Dedifferentiated amniotic fluid mesenchymal stem cell (primary cell): ENCODE measurements around the gene LIPC.

Source experiments
- DNase-seq: peaks from one replicate; pipeline ENCODE4 v3.0.0-alpha.2; 2016; ENCODE audit errors: extremely low spot score

LIPC gene

DNA sequence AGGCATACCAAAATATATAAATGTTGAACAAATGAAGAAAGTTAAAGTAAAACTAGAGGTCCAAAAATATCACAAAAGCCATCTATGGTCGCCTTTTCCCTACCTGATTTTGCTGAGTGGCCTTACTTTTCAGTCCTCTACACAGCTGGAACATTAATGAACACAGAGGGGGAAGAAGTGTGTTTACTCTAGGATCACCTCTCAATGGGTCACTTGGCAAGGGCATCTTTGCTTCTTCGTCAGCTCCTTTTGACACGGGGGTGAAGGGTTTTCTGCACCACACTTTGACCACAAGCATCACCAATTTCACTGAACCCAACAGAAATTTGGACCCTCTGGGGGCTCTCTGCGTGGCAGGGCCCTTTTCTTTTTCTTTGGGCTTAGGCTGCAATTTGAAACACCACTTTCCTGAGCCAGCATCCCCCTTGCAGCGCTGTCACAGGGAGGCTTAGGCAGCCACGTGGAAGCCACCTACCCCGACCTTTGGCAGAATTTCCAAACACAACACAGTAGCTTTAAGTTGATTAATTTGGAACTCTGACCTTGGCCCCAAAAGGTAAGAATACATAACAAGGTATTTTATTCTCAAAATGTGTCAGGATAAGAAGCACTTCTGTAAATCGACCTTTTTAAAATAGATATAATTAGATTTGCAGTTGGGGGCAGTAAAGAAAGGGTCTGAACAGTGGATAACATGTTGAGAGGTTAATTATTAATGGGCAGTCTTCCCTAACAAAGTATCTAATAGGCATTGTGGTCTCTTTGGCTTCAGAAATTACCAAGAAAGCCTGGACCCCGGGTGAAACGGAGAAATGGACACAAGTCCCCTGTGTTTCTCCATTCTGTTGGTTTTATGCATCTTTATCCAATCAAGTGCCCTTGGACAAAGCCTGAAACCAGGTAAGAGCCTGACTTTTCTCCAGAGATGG is at the start of gene LIPC:
LIPC (plus strand) TSS at position 771 of the 929 bp plus-strand sequence; CDS start at position 813, 42 bp downstream.
- no peak for DNase-seq

DNA sequence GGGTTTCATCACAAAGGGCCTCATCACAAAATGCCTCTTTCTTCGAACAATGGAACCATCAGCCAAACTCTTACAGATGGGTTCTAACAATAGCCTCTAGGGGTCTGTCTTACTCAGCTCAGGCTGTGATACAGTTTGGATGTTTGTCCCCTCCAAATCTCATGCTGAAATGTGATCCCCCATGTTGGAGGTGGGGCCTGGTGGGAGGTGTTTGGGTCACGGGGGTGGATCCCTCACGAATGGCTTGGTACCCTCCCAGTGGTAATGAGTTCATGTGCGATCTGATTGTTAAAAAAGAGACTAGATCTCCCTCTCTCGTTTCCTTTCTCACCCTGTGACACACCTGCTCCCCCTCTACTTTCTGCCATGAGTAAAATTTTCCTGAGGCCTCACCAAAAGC is 47.9 kb upstream of the LIPC start:
- no peak for DNase-seq

GRCh38 chr15:58384667-58385066 is 47.1 kb upstream of the LIPC start:
- DNase-seq: no peak

DNA sequence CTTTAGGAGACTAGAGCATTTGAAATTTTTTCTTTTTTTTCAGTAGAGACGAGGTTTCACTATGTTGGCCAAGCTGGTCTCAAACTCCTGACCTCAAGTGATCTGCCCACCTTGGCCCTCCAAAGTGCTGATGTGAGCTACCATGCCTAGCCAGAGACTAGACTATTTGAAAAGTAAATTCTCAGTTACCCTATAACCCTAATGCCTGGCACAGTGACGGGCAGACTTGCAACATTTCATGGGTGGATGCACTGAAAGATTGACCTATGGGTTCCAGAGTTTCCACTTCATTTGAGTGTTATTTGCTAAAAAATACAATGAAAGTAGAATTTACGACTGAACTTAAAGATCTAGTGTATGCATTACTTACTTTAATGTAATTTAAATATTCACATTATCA is 45.7 kb upstream of the LIPC start:
- no peak for DNase-seq

- DNase-seq: no peak
Measured at GRCh38 chr15:58386641-58387040, 45.1 kb upstream of the LIPC start.

DNA sequence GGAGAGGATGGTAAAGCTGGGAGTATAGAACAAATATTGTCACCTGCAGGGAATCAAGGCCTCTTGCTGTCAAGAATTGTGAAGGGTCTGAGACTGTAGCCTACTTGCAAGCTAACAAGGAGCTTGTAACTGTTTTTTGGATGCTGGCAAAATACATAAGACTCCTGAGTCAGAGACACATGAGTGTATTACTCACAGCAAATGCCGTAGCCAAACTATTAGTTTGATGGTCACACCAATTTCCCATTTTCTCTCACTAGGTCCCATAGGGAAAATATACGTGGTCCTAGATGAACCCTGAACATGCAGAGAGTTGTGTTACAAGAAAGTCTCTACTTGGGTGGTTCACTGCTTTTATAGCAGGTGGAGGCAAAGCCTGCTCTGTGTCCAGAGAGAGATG is 44.7 kb upstream of the LIPC start:
- DNase-seq: peak; percentile 42

GRCh38 chr15:58388211-58388610 is 43.6 kb upstream of the LIPC start:
- DNase-seq: no peak

DNA sequence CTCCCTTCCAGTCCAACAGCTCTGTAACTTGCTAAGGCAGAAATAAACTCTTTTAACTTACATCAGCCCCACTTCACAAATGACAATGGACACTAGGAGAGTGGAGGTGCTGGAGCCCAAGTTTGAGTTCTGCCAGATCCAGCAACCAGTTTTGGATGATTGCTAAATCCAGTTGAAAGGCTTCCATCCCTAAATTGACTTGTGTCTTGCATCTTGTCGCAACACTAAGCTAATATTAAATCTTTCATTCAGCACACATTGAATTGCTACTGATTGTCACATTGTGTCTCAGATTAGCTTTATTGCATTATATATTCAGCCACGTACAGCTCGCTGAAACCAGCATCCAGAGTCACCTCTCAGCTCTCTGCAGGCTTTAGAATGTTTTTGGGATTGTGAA is 41.7 kb upstream of the LIPC start:
- DNase-seq: no peak

GRCh38 chr15:58390655-58391054 is 41.1 kb upstream of the LIPC start:
- no peak for DNase-seq

GRCh38 chr15:58391088-58391487 is 40.7 kb upstream of the LIPC start:
- no peak for DNase-seq

DNA sequence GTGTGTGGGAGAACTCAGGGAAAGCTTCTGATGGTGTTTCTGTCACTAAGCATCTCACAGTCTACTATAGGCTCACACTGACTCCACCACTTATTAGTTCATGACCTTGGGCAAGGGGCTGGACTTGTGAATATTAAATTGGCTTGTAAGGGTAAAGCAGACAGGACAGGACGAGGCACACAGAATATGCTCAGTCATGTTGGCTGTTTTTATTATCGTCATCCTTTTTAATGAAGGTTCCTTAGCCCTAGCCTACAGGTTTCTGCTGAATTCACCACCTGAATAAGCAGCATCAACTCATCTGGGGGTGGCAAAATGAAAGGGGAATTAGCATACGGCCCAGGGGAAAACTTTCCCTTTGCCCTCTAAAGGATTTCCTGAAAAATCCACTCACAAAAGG is 39.6 kb upstream of the LIPC start:
- DNase-seq: no peak

- DNase-seq: no peak
Measured at GRCh38 chr15:58392611-58393161, 39.1 kb upstream of the LIPC start.

GRCh38 chr15:58393241-58393662 is 38.5 kb upstream of the LIPC start:
- no peak for DNase-seq

DNA sequence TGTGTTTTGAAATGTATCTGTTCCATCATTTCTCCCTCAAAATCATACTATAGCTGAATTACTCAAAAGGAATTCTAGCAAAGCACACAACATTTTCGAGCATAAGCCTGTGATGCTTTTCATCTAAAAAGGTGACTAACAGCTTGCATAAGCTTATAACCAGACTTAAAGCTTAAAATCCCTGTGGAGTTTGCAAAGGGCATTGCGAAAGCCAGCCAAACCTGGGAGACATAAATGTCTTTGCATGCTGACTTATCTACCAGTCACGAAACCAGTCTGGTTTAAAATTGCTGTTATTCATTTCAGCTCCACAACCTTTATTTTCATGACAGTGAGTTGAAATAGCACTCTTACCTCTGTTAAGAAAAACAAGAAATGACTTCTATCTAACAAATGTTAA is 35.6 kb upstream of the LIPC start:
- DNase-seq: peak; percentile 87

DNA sequence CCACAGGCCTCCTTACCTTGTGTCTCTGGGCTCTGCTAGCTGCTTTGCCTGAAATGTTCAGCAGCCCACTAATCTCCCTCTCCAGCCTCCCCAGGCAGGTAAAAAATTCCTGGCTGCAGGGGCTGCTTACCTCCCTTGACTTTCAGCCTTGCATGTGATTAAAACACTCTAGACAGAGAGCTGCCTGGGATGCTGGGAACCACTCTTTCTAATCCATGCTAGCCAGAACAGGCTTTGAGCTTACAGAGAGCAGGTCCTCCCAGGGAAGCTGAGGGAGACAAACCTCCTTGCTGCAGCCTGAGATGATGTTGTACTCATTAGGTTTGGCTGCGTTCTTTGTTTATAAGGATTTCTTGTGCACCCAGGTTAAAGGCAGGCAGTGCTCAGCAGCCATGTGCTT is 33.7 kb upstream of the LIPC start:
- no peak for DNase-seq

DNA sequence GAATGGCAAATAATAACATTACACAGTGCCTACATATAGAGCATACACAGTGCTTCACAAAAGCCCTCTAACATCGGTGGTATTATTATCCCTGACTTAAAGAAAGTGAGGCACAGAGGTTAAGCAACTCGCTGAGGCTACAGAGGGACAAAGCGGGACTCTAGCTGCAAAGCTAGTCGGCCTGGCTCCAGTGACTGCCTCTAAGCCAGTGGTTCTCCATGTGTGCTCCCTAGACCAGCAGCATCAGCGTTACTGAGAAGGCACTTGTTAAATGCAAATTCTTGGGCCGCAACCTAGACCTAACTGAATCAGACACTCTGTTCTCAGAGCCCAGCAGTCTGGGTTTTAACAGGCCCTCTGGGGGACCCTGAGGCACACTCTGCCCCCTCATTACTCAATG is 33.1 kb upstream of the LIPC start:
- DNase-seq: no peak

- no peak for DNase-seq
Measured at GRCh38 chr15:58399739-58400138, 32.1 kb upstream of the LIPC start.

DNA sequence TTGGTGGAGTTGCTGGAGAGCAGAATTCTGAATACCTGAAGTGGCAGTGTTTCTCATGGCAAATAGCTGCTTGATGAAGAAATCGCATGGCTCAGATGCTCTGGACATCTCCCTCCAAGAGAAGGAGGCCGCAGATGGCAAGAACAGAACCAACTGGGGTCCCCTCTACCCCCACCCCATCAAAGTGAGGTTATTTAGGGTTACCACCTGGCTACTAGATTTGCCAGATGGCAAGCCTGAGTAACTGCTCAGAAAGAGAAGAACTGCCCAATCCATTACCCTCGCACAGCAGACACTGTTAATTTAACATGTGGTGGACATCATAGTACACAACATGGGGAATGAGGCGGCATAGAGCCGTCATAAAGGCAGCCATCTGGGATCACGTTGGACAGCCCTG is 30.5 kb upstream of the LIPC start:
- no peak for DNase-seq

DNA sequence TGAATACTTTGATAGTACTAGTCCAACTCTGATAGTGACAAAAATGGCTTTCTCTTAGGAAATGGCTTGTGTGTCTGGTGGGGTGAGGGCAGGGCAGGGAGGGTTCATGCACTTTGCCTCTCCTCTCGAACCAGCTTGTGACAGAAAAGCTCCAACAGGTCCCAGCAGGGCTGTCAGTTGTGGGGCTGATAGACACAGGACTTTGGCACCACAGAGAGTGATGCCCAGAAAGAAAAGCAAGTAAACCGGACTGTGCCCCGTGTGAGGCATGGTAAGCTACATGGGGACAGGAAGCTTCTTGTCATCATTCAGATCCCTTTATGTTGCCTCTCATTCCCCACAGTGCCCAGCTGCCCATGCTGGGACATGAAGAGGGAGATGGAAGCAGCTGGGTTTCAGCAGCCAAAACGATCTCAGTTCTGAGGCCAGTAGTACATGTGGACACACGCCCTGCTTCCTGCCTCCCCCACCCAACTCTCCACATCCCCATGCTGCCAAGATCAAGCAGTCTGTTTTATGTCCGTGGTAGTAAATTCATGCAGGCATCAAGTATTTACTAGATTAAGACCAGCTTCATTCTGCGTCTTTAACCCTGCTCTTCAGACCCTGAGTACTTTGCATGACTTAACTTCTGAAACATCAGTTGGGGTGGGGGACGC is 29.7 kb upstream of the LIPC start:
- peak; percentile 26 for DNase-seq

DNA sequence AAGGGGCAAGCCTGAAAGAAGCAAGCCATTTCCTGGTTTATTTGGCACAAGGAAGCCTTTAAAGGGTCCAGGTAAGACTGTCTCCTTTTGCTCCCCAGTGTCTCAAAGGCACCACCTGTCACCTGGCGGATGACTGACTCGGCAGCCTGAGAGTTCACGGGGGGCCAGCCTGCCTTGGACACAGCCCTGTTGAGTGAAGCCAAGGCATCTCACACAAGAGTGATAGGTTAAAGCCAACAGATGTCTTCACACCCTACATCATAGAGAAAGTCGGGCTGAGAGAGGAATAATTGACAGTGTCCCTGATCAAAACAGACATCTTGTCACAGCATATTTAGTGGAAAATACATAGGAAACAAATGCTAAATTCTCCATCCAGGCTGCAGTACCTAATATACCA is 28.2 kb upstream of the LIPC start:
- DNase-seq: no peak

- DNase-seq: no peak
Measured at GRCh38 chr15:58404020-58404419, 27.8 kb upstream of the LIPC start.

DNA sequence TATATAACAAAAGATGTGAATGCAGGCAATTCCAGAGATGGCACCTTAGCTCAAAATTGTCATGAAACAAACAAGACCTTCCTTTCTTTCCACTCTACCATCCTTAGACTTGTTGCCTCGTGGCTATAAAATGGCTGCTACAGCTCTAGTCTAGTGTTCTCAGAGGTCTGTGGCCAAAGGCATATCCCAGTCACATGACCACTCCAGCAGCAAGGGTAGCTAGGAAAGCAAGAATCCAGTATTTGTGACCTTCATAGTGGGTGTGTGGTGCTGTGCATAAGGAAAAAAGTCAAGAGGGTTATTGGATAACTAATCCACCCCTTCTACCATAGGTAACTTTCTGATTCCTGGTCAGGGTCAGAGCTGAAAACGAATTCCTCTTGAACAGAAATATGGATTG is 27.1 kb upstream of the LIPC start:
- no peak for DNase-seq

DNA sequence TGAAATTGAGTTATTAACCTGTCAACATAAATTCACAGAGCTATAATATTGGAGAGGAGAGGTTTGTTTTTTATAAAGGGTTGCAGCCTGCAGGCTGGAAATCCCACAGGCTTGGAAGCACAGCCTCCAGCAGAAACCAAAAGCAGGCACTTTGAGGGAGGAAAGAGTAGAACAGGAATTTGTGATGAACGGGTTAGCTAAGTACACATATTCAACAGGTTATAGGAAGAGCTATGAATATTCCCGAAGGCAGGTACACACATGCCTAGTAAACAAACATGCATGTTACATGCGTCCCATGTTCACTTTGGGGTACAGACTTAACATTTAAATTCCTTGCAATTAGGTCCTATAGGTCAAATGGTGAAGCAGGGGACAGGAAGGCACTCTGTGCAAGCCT is 25.9 kb upstream of the LIPC start:
- no peak for DNase-seq
